HepG2 (cell line): ENCODE results near the gene CLASRP. TPM values are rescaled to one million over a fixed set of nuclear protein-coding genes. Genes with fewer than 3 reads are reported as not detected.
A peak's percentile ranks its signal among the peaks of the same experiment; 100 is the strongest.

ENCODE experiments used
- BRCA1 ChIP-seq: sonication (generic); formaldehyde crosslinking; IDR thresholded peaks from 2 replicates; pipeline ENCODE4 v1.4.0; 2020; ENCODE audit warnings: missing genetic modification reagents
- CAMTA2 ChIP-seq: sonication (generic); formaldehyde crosslinking; IDR thresholded peaks from 2 replicates; pipeline ENCODE4 v1.4.0; 2020; ENCODE audit warnings: mild to moderate bottlenecking, missing genetic modification reagents, borderline replicate concordance
- EHMT2 ChIP-seq: fragments of 200-600 bp; sonication (generic); IDR thresholded peaks from 2 replicates; pipeline ENCODE4 v1.7.0; 2017; ENCODE audit warnings: antibody characterized with exemption, low read depth, low read length, borderline replicate concordance
- FOXA1 ChIP-seq, 2 experiments: fragments of 450-650 bp in 1 of 2; sonication (generic) in 1 of 2; formaldehyde crosslinking in 1 of 2; IDR thresholded peaks; 2 replicates each; pipeline versions ENCODE4 v1.4.0 to v1.6.1; 2016 to 2020; ENCODE audit warnings: missing genetic modification reagents in 1 of 2
- FOXO1 ChIP-seq: sonication (generic); formaldehyde crosslinking; IDR thresholded peaks from 2 replicates; pipeline ENCODE4 v1.4.0; 2020; ENCODE audit warnings: missing genetic modification reagents
- GATAD2A ChIP-seq: IDR thresholded peaks from 2 replicates; pipeline ENCODE4 v1.6.1; 2016
- HMG20B ChIP-seq: conservative IDR thresholded peaks from 2 replicates; pipeline ENCODE4 v1.6.1; 2016; ENCODE audit warnings: missing genetic modification reagents, missing compliant biosample characterization
- SMARCE1 ChIP-seq: fragments of 450-650 bp; IDR thresholded peaks from 2 replicates; pipeline ENCODE4 v1.6.1; 2017; ENCODE audit warnings: borderline replicate concordance
- ZBTB7B ChIP-seq: sonication (generic); formaldehyde crosslinking; IDR thresholded peaks from 2 replicates; pipeline ENCODE4 v1.4.0; 2020; ENCODE audit warnings: missing genetic modification reagents
- ZKSCAN5 ChIP-seq: sonication (generic); formaldehyde crosslinking; IDR thresholded peaks from 2 replicates; pipeline ENCODE4 v1.5.1; 2020; ENCODE audit warnings: mild to moderate bottlenecking, missing genetic modification reagents
- ZNF24 ChIP-seq: fragments of 450-650 bp; IDR thresholded peaks from 2 replicates; pipeline ENCODE4 v1.6.1; 2017; ENCODE audit warnings: antibody characterized with exemption, mild to moderate bottlenecking
- ZNF382 ChIP-seq: sonication (generic); formaldehyde crosslinking; IDR thresholded peaks from 2 replicates; pipeline ENCODE4 v1.5.0; 2020; ENCODE audit warnings: missing genetic modification reagents, mild to moderate bottlenecking, borderline replicate concordance
- ZNF460 ChIP-seq: sonication (generic); formaldehyde crosslinking; IDR thresholded peaks from 2 replicates; pipeline ENCODE4 v1.5.1; 2020; ENCODE audit warnings: missing genetic modification reagents, mild to moderate bottlenecking, borderline replicate concordance
- ZNF615 ChIP-seq: sonication (generic); formaldehyde crosslinking; IDR thresholded peaks from 2 replicates; pipeline ENCODE4 v1.5.0; 2020; ENCODE audit warnings: mild to moderate bottlenecking, missing genetic modification reagents, borderline replicate concordance
- ZNF674 ChIP-seq: sonication (generic); formaldehyde crosslinking; IDR thresholded peaks from 2 replicates; pipeline ENCODE4 v1.5.0; 2020; ENCODE audit warnings: low read depth, mild to moderate bottlenecking, missing genetic modification reagents
- ZNF883 ChIP-seq: sonication (generic); formaldehyde crosslinking; IDR thresholded peaks from 2 replicates; pipeline ENCODE4 v1.5.1; 2020; ENCODE audit warnings: mild to moderate bottlenecking, missing genetic modification reagents; ENCODE audit errors: not compliant biosample characterization
- polyA plus RNA-seq, 8 experiments: library from polyadenylated mRNA; depleted of rRNA in 3 of 8; stranded (reverse) in 7 of 8; unstranded in 1 of 8; fragments of >200 nt; fragmentation: Illumina TruSeq in 4 of 8; extraction: Trizol in 4 of 8; gene quantifications; 2 replicates each; pipeline versions ENCODE4 v1.2.1 to v1.2.3, GENCODE V29; 2011 to 2016; ENCODE audit warnings: low read depth in 4 of 8, missing spikeins in 1 of 8, mixed read lengths in 1 of 8; ENCODE audit not compliant: insufficient read depth in 1 of 8
- total RNA-seq, 5 experiments: library from RNA; depleted of rRNA; stranded (reverse); fragments of >200 nt; fragmentation: Illumina TruSeq; extraction: Trizol; gene quantifications; 2 replicates each; pipeline ENCODE4 v1.2.3, GENCODE V29; 2016; ENCODE audit warnings: low read depth in 1 of 5
- TF ChIP-seq, protein P1 (sequence below): sonication (generic); formaldehyde crosslinking; IDR thresholded peaks from 2 replicates; pipeline ENCODE4 v1.5.0; 2020; ENCODE audit warnings: missing genetic modification reagents
- TF ChIP-seq, protein P2 (sequence below): sonication (generic); formaldehyde crosslinking; IDR thresholded peaks from 2 replicates; pipeline ENCODE4 v1.8.0; 2022; ENCODE audit warnings: missing genetic modification reagents, mild to moderate bottlenecking, borderline replicate concordance
- TF ChIP-seq, protein P3 (sequence below): sonication (generic); formaldehyde crosslinking; IDR thresholded peaks from 2 replicates; pipeline ENCODE4 v1.4.0; 2020; ENCODE audit warnings: low read depth, mild to moderate bottlenecking, missing genetic modification reagents
- TF ChIP-seq, protein P4 (sequence below): sonication (generic); formaldehyde crosslinking; IDR thresholded peaks from 2 replicates; pipeline ENCODE4 v1.8.1; 2023; ENCODE audit warnings: missing genetic modification reagents, mild to moderate bottlenecking, borderline replicate concordance
- TF ChIP-seq, protein P5 (sequence below): sonication (generic); formaldehyde crosslinking; IDR thresholded peaks from 2 replicates; pipeline ENCODE4 v1.4.0; 2020; ENCODE audit warnings: missing genetic modification reagents, mild to moderate bottlenecking, borderline replicate concordance
- TF ChIP-seq, protein P6 (sequence below): sonication (generic); formaldehyde crosslinking; IDR thresholded peaks from 2 replicates; pipeline ENCODE4 v1.4.0; 2020; ENCODE audit warnings: missing genetic modification reagents

CLASRP gene
- total and polyA plus RNA-seq, 2 of the 13 experiments (the other 11 are each of a cell fraction or from before 2014, with no cell fraction given), result 32.0 to 51.4 TPM

DNA sequence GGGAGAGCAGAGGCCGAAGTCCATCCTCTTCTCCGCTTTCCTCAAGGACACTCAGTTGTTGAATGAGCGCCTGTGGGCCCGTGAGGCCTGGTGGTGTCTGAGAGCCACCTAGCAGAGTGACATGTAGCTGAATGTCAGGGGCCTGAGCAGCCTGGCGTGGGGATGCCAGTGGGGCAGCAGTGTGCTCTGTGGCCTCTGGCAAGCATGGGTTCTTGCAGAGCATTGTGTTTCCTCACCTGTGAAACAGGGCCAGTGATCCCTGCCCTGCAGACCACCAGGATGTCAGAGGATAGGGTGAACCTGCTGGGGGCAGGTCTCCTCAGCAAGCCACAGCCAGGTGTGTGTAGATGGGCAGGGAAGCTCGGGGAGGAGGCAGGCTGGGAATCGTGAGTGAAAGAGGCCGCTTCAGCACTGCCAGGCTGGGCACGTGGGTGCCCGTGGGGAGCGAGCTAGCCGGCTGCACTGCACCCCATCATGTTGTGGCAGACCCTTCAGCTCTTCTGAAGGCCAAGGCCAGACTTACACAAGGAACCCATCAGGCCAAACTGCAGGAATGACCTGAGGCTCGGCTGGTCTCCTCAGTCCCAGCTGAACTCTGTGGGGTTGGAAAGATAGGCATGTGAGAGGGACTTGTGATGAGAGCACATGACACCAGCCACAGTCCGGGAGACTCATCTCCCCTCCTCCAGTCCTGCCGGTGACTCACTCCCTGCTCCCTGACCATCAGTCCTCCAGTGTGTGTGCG lies 59.1 kb downstream of the CLASRP start (continued):
- TF ChIP-seq, protein P1, sequence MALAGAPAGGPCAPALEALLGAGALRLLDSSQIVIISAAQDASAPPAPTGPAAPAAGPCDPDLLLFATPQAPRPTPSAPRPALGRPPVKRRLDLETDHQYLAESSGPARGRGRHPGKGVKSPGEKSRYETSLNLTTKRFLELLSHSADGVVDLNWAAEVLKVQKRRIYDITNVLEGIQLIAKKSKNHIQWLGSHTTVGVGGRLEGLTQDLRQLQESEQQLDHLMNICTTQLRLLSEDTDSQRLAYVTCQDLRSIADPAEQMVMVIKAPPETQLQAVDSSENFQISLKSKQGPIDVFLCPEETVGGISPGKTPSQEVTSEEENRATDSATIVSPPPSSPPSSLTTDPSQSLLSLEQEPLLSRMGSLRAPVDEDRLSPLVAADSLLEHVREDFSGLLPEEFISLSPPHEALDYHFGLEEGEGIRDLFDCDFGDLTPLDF (CRISPR knock-in tag), result 0 out of 2 replicates have a peak, but pooled peaks have one; percentile 15
- peak; percentile 90 for TF ChIP-seq GATAD2A
- TF ChIP-seq, protein P2, sequence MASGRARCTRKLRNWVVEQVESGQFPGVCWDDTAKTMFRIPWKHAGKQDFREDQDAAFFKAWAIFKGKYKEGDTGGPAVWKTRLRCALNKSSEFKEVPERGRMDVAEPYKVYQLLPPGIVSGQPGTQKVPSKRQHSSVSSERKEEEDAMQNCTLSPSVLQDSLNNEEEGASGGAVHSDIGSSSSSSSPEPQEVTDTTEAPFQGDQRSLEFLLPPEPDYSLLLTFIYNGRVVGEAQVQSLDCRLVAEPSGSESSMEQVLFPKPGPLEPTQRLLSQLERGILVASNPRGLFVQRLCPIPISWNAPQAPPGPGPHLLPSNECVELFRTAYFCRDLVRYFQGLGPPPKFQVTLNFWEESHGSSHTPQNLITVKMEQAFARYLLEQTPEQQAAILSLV (CRISPR knock-in tag), result no peak
- no peak for TF ChIP-seq BRCA1 (CRISPR knock-in tag)
- no peak; the same call in 1 of the 2 replicates for TF ChIP-seq FOXO1 (CRISPR knock-in tag)
- TF ChIP-seq, protein P3, sequence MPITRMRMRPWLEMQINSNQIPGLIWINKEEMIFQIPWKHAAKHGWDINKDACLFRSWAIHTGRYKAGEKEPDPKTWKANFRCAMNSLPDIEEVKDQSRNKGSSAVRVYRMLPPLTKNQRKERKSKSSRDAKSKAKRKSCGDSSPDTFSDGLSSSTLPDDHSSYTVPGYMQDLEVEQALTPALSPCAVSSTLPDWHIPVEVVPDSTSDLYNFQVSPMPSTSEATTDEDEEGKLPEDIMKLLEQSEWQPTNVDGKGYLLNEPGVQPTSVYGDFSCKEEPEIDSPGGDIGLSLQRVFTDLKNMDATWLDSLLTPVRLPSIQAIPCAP, result no peak
- no peak for TF ChIP-seq EHMT2
- no peak for TF ChIP-seq ZNF382
- TF ChIP-seq, protein P4, sequence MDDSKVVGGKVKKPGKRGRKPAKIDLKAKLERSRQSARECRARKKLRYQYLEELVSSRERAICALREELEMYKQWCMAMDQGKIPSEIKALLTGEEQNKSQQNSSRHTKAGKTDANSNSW (CRISPR knock-in tag), result no peak
- no peak for TF ChIP-seq ZNF883 (CRISPR knock-in tag)
- no peak for TF ChIP-seq FOXA1 (IDR thresholded peaks at IDR 0.05)
- TF ChIP-seq FOXA1 (CRISPR knock-in tag; IDR thresholded peaks at IDR 0.05), result 0 out of 2 replicates have a peak, but pooled peaks have one; percentile 4
- TF ChIP-seq ZNF460 (CRISPR knock-in tag), result no peak
- TF ChIP-seq, protein P5, sequence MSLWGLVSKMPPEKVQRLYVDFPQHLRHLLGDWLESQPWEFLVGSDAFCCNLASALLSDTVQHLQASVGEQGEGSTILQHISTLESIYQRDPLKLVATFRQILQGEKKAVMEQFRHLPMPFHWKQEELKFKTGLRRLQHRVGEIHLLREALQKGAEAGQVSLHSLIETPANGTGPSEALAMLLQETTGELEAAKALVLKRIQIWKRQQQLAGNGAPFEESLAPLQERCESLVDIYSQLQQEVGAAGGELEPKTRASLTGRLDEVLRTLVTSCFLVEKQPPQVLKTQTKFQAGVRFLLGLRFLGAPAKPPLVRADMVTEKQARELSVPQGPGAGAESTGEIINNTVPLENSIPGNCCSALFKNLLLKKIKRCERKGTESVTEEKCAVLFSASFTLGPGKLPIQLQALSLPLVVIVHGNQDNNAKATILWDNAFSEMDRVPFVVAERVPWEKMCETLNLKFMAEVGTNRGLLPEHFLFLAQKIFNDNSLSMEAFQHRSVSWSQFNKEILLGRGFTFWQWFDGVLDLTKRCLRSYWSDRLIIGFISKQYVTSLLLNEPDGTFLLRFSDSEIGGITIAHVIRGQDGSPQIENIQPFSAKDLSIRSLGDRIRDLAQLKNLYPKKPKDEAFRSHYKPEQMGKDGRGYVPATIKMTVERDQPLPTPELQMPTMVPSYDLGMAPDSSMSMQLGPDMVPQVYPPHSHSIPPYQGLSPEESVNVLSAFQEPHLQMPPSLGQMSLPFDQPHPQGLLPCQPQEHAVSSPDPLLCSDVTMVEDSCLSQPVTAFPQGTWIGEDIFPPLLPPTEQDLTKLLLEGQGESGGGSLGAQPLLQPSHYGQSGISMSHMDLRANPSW (CRISPR knock-in tag), result no peak
- TF ChIP-seq CAMTA2 (CRISPR knock-in tag), result peak; percentile 57; the same call in 1 of the 2 replicates
- no peak for TF ChIP-seq ZNF615 (CRISPR knock-in tag)
- TF ChIP-seq SMARCE1, result no peak
- no peak for TF ChIP-seq ZNF674 (CRISPR knock-in tag)
- no peak for TF ChIP-seq ZKSCAN5 (CRISPR knock-in tag)
- TF ChIP-seq, protein P6, sequence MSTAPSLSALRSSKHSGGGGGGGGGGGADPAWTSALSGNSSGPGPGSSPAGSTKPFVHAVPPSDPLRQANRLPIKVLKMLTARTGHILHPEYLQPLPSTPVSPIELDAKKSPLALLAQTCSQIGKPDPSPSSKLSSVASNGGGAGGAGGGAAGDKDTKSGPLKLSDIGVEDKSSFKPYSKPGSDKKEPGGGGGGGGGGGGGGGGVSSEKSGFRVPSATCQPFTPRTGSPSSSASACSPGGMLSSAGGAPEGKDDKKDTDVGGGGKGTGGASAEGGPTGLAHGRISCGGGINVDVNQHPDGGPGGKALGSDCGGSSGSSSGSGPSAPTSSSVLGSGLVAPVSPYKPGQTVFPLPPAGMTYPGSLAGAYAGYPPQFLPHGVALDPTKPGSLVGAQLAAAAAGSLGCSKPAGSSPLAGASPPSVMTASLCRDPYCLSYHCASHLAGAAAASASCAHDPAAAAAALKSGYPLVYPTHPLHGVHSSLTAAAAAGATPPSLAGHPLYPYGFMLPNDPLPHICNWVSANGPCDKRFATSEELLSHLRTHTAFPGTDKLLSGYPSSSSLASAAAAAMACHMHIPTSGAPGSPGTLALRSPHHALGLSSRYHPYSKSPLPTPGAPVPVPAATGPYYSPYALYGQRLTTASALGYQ (CRISPR knock-in tag), result no peak
- TF ChIP-seq ZNF24, result no peak
- TF ChIP-seq ZBTB7B (CRISPR knock-in tag), result 0 out of 2 replicates have a peak, but pooled peaks have one; percentile 74
- no peak for TF ChIP-seq HMG20B (CRISPR knock-in tag)
